Keratinocyte (primary cell): ENCODE results near the gene ARHGEF16.
A peak's percentile ranks its signal among the peaks of the same experiment; 100 is the strongest.

Source experiments
- CTCF ChIP-seq, 3 experiments: IDR thresholded peaks in 1 of 3; conservative IDR thresholded peaks in 1 of 3; optimal IDR thresholded peaks in 1 of 3; 2 replicates in 2 of 3; 3 replicates in 1 of 3; pipeline versions ENCODE3 to v1.5.1; 2011; ENCODE audit warnings: low read length in 3 of 3, mild to moderate bottlenecking in 3 of 3, moderate library complexity in 2 of 3, control low read depth in 1 of 3, inconsistent platforms in 1 of 3; ENCODE audit not compliant: insufficient read depth in 2 of 3; ENCODE audit errors: extremely low read depth in 1 of 3
- EZH2 ChIP-seq: IDR thresholded peaks from one replicate; pipeline ENCODE4 v1.6.1; 2012; ENCODE audit warnings: inconsistent platforms, mild to moderate bottlenecking, low read length, moderate library complexity

DNA sequence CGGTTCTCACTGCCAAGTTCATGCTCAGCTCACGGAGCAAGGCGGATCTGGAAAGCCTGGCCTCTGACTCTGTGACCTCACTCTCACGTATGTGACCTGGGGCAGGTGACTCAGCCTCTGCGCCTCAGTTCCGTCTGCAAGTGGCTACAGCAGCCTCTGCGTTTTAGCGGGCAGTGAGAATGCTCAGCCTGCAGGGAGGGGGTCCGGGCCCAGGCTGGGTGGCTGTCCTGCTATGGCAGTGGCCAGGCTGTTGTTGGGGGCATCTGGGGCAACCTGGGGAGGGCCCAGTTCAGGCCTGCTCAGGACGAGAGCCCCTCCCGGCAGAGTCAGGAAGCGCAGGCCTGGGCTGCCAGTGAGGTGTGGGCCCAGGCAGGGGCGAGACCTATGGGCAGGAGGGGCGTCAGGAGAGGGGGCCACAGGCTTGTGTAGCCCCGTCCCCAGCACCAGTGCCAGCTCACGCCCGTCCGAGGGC, 27.9 kb downstream of the ARHGEF16 start:
- TF ChIP-seq CTCF (optimal IDR thresholded peaks at IDR 0.05 in 1 of 3, IDR thresholded peaks at IDR 0.05 in 1 of 3, conservative IDR thresholded peaks at IDR 0.05 in 1 of 3; ENCODE audit: extremely low read depth in 1 of 3, insufficient read depth in 2 of 3, low read length in 3 of 3) (peak in 2 of 3 experiments; percentile 28 to 69), EZH2 (no peak)
